NCI-H446 (cell line): Measurements from ENCODE around the gene EFCAB14.
"Not testable (repeated sequence)": the region's sequence is repeated elsewhere in the genome, so short reads cannot be mapped to it uniquely, and the experiment has no call there.

Source experiments
- DNase-seq, 2 experiments: peaks; one replicate each; lab custom pipeline; 2025; lab: John Stamatoyannopoulos, UW

The EFCAB14 gene

GRCh38 chr1:46684670-46685069 lies 34.2 kb downstream of the EFCAB14 start:
- DNase-seq, result no peak

DNA sequence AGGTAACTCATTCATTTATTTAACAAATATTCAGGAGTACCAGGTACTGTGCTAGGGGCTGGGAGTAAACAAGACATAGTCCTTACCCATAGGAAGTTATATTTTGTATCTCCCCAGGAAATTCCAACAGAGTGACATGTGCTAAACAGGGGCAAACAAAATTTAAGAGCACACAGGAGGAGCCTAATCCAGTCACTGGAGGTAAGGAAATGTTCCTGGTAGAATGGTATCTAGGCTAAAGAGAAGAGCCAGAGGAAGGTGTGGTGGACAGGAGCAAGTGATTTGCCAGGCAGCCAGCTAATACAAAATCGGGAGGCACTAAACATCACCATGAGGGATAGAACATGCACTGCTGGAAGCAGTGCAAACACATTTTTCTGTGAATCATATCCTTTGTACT lies 36.9 kb downstream of the EFCAB14 start:
- DNase-seq, result no peak

DNA sequence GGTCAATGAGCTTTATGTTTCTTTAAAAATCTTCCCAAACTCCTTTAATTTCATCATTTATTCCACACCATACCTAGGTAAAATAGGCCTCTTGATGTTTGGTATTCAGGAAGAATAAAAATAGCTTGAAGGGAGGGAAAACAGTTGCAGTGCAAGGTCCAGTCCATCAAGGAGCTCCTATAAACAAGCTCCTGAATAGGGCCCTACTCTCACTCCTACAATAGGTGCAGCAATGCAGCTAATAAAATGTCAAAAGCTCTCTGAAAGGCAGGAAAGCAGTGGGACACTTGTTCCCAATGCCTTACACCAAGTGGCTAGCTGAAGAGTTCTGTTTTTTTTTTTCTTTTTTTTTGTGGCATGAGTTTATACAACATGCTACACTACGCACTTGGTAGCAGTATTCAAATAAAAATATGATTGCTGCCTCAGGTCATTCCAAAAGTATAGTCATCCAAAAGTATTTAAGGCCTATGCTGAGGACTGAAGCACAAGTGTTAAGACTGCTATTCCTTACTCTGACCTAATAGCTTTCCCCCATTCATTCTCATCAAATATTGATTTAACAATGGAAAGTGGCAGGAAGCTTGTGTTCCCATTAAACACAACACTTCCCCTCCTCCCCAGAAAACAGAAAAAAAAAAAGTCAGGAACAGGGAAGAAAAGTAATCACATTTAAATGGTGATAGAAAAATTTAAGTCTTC lies 37.4 kb downstream of the EFCAB14 start:
- no peak for DNase-seq

DNA sequence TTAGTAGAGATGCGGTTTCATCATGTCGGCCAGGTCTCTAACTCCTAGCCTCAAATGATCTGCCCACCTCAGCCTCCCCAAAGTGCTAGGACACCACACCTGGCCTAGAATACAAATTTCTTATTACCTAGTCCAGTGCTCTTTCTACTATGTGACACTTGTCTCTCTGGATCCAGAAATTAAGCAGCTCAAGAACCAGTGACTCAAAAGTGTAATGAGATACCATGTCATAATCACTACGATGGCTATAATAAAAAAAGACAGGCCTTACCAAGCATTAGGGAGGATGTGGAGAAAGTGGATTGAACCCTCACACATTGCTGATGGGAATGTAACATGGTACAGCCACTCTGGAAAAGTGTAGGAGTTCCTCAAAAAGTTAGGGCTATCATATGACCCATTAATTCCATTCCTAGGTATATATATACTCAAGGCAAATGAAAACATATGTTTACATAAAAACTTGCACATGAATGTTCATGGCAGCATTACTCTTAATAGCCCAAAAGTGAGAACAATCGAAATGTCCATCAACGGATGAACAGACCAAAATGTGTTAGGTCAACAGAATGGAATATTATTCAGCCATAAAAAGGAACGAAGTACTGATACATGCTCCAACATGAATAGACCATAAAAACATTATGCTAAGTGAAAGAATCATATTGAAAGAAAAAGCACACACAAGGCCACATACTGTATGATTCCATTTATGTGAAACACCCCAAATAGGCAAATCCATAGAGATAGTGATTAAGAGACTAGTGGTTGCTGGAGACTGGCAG lies 38.9 kb downstream of the EFCAB14 start:
- DNase-seq, result no peak

- DNase-seq, result no peak
Observed at GRCh38 chr1:46677339-46677738, 41.6 kb downstream of the EFCAB14 start.

GRCh38 chr1:46676531-46676930 lies 42.4 kb downstream of the EFCAB14 start:
- no peak for DNase-seq

- DNase-seq, result no peak
Observed at GRCh38 chr1:46675549-46676314, 43.2 kb downstream of the EFCAB14 start.

GRCh38 chr1:46673749-46674182 lies 45.1 kb downstream of the EFCAB14 start:
- DNase-seq, result no peak

GRCh38 chr1:46672696-46673095 lies 46.2 kb downstream of the EFCAB14 start:
- DNase-seq, result no peak

DNA sequence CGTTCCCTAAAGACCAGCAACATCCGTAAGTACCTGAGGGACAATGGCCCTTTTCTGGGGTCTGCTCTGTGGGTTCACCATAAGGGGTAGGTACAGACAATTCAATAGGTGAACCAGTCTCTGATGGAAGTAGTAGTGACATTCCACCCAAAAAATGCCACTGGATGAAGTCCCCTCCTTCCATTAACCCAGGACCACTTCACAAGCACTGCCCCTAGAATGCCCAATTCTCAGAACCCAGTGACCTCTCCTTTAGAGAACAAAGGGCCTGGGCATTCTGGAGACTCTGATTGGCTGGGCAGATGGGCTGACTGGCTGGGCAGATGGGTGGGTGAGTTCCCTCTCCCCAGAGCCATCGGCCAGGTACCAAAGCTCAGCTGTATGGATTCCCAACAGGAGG lies 47.4 kb downstream of the EFCAB14 start, which contains the start of gene TEX38:
Gene TEX38 (plus strand): TSS at position 301 of the 400 bp plus-strand sequence. CDS start 81 bp downstream, at position 382.
- no peak for DNase-seq

- no peak for DNase-seq
Observed at GRCh38 chr1:46670134-46670533, 48.8 kb downstream of the EFCAB14 start.

DNA sequence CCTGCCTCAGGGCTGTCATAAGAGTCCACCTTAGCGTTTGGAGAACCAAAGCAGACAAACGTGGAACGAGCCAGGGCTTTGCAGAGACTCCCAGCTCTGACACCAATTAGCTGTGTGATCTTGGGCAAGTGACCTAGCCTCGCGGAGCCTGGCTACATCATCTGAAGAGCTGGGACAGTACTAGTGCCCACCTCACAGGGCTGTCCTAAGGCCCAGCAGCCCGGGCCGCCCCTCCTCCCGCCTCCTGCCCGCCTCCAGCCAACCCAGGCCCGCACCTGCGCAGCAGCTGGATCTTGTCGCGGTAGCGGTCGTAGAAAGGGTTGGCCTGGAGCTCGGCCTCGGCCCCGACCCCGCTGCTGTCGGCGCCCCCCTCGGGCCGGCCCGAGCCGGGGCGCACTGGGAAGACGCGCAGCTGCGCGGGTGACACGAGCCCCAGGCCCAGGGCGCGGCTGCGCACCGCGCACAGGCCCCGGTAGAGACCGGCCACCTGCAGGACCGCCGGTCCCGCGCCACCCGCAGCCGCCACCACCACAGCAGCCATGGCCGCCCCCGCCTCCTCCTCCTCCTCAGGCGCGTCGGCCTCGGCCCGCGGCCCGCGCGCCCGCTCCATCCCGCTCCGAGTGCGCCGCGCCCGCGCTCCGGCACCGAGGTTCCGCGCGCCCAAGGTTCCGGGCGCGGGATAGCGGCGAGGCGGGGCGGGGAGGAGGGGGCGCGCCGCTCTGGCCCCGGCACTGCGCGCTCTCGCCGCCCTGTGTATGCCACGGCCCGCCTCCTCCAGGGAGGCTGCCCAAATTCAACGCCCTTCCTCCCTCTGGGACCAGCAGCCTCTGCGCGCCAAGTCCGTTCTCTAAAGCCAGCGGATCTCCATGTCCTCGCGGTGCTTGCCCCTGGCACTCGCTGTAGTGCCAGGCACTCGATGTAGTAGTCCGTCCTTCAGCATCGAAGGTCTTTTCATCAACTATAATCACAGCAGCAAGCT lies 50.8 kb downstream of the EFCAB14 start, which contains the start of gene ATPAF1:
Gene ATPAF1 (minus strand): TSS at position 583 of the 979 bp plus-strand sequence. CDS start 42 bp downstream, at position 541.
- peak; percentile 48 to 85 for DNase-seq

DNA sequence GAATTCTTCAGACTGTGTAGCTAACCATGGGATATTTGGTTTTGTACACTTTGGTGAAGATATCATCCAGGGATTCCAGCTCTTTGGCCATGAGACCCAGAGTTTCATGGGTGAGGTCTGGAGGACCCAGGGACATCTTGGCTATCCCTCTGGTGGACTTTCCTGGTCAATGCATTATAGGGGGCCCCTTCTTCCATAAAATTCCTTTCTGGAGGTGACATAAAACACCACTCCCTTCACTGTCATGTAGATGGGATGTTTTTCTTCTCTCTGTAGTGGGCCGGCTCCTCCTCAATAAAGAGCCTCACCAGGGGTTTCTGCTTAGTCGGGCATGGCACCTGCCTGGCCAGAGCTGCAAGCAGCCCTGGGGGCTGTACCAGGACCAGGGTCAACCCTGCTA lies 52.9 kb downstream of the EFCAB14 start:
- no peak for DNase-seq

DNA sequence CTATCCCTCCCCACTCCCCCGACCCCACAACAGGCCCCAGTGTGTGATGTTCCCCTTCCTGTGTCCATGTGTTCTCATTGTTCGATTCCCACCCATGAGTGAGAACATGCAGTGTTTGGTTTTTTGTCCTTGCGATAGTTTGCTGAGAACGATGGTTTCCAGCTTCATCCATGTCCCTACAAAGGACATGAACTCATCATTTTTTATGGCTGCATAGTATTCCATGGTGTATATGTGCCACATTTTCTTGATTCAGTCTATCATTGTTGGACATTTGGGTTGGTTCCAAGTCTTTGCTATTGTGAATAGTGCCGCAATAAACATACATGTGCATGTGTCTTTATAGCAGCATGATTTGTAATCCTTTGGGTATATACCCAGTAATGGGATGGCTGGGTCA lies 56.0 kb downstream of the EFCAB14 start:
- not testable (repeated sequence) for DNase-seq

DNA sequence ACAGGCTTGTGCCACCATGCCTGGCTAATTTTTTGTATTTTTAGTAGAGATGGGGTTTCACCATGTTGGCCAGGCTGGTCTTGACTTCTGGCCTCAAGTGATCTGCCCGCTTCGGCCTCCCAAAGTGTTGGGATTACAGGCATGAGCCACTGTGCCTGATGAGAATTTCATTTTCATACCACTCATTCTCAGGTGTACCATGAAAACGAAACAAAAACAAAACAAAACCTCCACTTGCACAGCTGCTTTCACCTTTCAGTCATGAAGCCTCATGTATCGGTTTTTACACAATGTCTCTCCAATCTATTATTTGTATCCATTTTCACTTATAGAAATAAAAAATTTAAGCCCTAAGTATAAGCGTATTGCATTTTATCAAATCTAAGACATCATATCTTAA lies 58.8 kb downstream of the EFCAB14 start:
- not testable (repeated sequence) for DNase-seq

- DNase-seq, result no peak
Observed at GRCh38 chr1:46659307-46659870, 59.5 kb downstream of the EFCAB14 start.

DNA sequence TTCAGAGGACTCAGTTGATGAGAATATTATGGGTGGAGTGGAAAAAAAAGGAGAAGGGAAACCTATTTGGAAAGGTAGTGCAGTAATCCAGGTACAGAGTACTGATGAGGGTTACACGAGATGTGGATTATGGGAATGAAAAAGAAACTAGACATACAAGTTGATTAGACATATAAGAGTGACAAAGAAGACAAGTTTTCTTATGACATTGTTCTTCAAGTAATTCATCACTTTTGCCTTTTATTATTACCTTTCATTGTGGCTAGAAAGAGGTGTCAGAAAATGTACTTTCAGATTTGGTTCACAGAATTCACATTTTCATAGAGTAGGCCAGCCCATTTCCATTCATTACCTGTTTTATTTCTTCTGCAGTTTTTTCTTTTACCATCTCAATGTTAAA lies 61.1 kb downstream of the EFCAB14 start:
- no peak for DNase-seq

DNA sequence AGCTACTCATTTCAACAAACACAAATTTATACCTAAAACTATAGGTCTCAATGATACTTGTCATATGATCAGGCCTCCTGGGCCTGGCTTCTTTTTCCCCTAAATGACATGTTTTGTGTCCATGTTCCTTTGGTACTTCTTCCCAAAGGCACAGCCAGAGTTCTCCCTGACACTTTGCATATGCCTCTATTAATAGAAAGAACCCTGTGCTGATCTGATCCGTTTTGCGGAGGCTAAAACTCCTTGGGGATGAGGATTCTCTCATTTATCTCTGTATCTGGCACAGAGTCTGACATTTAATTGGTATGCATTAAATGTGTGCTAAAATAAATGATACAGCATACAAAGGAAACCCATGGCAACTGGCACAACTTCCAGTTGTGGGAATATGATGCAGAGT lies 62.3 kb downstream of the EFCAB14 start:
- DNase-seq, result peak; percentile 63 to 69

DNA sequence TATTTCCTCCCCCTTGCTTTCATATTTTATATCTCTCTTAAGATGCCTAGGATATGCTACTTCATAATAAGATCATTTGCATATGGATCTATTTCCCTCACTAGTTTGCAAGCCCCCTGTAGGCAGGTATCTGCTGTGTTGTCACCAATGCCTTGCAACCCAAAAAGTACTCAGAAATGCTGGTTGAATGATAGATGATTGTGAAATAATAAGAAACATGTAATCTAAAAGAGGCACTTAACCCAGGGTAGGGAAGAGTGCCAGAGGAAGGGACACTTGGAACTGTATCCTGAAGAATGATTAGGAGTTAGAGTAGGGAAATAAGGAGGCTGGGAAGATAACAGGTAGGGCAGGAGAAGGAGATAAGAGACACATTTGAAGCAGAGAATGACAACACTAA lies 63.1 kb downstream of the EFCAB14 start:
- DNase-seq, result no peak

GRCh38 chr1:46654698-46655097 lies 64.2 kb downstream of the EFCAB14 start:
- not testable (repeated sequence) for DNase-seq

GRCh38 chr1:46654012-46654411 lies 64.9 kb downstream of the EFCAB14 start:
- DNase-seq, result no peak
